HG02678 (cell line): ENCODE measurements around the gene TOB1.

Experiments
- ATAC-seq: cut with Tn5 transposase; IDR thresholded peaks from one replicate; pipeline ENCODE4 v1.9.1; 2021; ENCODE audit warnings: mild to moderate bottlenecking, moderate library complexity; ENCODE audit not compliant: unreplicated experiment

Gene TOB1

DNA sequence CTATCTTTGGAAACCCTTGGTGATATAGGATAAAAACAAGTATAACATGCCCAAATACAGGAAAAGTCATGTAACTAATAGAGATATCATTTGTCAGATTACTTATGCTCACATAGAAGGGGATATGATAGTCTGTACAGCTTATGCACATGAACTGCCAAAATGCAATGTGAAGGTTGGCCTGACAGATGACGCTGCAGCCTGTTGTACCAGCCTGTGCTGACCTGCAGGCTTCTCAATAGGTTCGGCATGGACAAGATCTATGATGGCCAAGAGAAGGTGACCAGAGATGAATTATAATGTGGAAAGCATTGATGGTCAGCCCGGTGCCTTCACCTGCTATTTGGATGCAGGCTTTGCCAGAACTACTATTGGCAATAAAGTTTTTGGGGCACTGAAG is 18.1 kb downstream of the TOB1 start:
- ATAC-seq = no peak

DNA sequence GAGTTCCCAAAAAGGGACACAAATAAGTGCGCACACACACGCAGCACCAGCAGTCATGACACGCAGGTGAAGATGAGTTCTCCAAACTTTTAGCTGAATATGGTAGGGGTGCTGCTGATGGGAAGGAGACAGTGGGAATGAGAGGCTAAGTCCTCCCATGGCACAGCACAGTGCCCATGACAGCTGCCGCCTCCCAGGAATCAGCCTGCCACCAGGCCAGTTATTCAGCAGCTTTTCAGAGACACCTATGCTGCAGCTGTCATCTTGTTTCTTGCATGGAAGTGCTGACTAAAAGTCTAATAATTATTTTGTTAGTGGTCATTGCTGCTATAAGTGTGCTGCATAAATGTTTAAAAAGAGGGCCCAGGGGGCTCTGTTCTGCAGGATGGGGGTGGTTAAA is 18.6 kb downstream of the TOB1 start:
- ATAC-seq = no peak

DNA sequence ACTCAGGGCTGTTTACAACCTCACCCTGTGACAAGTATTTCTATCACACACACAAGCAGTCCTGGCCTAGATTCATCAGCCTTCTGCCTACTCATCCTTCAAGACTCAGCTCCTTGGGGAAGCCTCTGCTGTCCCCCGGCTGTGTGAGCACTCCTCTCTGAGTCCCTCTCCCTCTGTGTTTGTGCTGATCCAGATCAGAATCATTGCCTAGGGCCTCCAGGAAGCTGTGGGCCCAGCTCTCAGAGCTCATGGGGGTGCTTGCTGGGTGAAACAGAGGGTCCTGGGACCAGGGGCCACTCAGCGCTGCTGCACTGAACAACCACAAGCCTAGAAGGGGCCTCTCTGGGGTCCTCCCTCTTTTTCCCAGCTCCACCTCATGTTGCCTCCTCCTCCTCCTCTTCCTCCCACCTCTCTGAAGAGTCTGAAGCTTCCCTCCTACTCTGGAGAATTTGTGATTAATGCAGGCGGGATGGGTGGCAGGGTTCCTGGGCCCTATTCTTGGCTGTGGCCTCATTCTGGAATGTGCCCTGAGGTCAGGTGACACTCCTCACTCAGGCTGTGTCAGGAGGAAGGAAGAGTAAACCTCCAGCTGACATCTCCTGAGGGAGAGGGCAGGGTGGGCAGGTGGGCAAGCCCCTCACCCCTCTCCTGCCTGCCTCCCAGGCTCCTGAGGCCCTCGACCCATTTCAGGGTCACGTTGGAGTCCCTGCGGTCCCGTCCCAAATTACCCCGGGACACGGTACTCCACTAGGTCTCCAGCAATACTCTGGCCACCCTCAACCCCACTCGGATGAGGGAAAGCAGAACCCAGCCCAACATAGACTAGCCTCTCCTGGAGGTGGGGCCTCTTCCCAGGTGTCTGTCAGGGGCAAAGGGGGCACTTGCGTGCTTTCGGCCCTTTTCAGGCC is 20.7 kb downstream of the TOB1 start:
- no peak for ATAC-seq

DNA sequence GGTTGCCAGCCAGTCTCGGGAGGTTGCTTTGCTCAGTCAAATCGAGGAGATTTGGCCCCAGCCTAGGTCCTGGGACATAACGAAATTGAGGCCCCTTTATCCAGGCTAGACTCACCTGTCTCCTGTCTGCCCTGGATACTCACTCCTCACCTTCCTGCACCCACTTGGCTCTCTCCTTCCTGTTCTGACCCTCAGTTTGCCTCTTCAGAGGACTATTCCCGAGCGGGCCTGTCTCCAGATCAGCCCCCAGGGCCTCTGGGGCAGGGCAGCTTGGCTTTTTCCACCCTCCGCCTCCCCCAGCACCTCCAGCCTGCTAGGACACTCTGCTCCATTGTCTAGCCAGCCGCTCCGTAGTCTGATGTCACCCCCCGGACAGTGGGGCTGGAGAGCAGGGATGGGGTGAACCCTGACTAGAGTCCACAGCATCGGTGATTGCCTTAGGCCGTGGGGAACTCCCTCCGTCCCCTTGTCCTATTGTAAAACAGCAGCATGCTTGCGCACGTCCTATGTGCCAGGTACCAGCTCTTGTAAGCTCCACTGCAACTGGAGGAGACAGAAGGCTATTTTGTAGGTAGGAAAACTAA is 21.9 kb downstream of the TOB1 start:
- no peak for ATAC-seq

DNA sequence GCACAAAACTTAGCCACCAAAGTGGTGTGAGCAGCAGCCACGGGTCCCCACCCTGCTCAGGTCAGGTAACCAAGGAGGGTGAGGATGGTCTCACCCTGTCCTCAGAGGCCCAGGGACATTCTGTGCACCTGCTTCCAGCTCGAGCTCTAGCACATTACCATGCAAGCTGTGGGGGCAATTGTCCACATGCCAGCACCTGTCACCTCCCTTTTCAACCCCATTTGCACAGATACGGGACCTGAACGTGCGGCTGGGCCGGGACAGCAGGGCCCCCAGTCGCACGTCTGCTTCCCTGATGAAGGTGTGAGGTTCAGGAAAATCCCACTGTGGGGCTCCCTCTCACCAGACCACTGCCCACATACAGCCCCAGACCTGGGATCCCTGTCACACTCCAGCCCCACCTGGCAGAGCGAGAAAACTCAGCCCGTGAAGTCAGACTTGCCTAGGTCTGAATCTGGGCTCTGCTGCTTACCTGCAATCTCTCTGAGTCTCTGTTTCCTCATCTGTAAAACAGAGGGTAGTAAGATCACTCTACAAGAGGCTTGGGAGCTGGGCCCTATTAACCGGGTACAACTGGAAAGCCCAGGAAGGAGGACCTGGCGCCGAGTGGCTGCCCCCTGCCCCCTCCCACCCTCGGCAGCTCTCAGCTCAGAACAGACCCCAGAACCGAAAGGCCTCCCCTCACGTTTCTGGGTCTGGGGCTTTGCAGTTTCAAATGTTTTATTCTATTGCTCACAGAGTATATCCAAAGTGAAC is 22.8 kb downstream of the TOB1 start:
- ATAC-seq = no peak

DNA sequence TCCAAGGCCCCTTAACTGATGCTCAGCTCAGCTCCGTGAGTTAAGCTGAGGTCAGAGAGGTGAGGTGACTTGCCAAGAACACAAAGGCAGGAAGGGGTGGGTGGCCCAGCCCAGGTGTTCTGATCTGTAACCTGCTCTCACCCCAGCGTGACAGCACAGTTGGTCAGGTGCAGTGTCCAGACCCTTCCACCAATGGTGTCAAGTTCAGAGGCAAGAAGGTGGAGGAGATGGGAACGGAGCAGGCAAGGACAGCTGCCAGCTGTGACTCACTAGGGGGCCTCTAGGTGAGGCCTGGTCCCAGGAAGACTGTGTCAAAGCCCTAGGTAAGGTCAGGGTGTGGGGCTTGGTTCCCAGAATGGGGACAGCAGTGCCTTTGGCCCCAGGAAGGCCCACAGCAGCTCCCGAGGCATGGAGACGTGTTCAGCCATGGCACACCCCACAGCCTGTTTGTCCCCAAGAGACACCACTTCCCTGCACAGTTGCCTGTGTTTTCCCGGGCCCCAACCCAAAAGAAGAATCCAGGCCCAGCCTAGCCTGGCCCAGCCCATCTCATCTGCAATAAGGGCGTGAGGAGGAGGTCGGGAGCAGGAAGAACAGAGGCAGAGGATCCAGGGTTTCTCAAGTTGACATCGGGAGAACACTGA is 23.5 kb downstream of the TOB1 start:
- ATAC-seq = no peak

DNA sequence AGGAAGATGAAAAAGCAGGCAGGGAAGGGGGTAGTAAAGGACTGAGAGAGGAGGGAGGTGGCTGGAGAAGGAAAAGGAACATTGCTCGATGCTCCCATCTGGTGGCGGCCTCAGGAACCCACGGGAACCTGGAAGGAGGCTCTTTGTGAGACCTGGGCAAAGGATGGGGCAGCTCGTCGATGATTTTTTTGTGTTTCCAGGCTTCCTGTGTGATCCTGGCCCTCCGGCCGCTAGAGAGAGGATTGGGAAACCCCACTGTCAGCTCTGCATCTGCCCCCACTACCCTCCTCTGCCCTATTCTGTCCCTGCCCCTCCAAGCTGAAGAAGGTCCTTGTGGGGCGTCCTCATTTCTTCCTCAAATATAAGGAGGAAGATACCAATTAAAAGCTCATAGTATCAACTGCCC is 24.2 kb downstream of the TOB1 start:
- no peak for ATAC-seq

DNA sequence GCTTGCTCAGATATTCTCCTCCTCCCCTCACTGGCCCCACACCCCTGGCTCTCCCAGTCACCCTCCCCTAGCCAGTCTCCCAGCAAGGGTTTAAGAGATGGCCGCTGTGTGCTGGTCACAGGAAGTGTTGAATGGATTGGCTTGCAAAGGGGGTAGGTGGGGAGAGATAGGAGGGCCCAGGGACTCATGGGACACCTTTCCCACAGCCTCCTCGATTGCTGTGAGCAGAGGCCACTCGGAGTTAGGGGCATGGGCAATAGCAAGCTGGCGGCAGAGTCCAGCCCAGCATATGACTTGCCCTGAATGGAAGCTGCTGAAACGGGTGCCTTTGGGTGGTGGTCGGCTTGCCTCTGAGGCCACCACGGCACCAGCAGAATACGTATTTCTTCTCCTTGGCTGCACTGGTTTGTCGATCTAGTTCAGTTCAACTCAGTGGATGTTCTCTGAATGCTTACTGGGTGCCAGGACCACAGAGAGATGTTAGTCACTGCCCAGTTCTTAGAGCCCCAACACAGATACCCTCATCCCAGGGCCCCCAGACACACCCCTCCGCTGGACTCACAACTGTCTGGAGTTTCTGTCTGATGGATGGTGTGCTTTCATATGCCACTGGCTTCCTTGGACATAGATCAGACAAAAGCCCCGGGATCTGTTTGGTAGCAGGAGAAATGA is 24.7 kb downstream of the TOB1 start:
- ATAC-seq = no peak

DNA sequence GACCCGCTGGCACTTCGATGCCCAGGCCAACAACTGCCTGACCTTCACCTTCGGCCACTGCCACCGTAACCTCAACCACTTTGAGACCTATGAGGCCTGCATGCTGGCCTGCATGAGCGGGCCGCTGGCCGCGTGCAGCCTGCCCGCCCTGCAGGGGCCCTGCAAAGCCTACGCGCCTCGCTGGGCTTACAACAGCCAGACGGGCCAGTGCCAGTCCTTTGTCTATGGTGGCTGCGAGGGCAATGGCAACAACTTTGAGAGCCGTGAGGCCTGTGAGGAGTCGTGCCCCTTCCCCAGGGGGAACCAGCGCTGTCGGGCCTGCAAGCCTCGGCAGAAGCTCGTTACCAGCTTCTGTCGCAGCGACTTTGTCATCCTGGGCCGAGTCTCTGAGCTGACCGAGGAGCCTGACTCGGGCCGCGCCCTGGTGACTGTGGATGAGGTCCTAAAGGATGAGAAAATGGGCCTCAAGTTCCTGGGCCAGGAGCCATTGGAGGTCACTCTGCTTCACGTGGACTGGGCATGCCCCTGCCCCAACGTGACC is 25.8 kb downstream of the TOB1 start:
- ATAC-seq = no peak

DNA sequence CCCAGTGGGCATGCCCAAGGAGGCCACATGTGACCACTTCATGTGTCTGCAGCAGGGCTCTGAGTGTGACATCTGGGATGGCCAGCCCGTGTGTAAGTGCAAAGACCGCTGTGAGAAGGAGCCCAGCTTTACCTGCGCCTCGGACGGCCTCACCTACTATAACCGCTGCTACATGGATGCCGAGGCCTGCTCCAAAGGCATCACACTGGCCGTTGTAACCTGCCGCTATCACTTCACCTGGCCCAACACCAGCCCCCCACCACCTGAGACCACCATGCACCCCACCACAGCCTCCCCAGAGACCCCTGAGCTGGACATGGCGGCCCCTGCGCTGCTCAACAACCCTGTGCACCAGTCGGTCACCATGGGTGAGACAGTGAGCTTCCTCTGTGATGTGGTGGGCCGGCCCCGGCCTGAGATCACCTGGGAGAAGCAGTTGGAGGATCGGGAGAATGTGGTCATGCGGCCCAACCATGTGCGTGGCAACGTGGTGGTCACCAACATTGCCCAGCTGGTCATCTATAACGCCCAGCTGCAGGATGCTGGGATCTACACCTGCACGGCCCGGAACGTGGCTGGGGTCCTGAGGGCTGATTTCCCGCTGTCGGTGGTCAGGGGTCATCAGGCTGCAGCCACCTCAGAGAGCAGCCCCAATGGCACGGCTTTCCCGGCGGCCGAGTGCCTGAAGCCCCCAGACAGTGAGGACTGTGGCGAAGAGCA is 26.4 kb downstream of the TOB1 start:
- ATAC-seq = no peak

DNA sequence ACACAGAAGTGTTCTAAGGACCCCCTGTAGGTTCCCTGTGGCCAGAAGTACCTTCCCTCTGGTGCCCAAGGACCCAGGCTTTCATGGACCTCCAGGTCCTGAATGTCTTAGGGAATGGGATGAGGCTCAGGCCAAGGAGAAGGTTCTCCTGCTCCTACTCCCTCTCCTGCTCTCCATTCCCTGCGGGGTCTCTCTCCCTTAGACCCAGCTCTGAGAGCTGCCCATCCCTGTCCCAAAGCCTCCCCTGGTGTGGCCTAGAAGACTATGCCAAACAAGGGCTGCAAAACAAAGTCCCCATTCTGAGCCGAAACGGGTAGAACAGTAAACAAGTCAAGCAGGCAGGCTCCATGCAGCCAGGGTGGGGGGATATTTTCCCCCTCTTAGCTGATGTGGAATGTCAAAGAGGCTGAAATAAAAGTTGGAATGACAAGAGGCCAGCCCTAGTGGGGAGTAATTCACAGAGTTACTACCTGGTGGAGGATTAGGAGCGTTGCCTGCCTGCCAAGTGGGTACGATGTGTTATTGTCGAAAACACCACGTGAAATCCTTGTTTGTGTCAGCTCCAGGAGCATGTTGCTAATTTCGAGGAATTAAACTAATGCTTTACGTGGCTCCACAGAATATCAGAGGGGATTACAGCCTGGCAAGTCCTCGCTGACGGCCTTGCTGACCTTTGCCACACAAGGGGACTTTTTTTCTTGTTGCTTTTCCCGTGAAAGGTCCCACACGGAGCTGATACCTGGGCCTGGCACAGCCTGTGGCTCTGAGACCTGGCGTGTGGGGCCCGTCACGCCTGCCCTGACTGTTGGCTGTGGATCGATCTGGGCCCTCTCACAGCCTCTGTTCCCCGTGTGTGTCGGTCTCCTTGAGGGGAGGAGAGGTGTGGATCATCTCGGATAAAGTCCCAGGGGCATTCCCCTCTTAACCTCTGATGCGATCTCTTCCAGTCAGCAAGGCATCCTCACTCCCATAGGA is 27.9 kb downstream of the TOB1 start:
- ATAC-seq = no peak

DNA sequence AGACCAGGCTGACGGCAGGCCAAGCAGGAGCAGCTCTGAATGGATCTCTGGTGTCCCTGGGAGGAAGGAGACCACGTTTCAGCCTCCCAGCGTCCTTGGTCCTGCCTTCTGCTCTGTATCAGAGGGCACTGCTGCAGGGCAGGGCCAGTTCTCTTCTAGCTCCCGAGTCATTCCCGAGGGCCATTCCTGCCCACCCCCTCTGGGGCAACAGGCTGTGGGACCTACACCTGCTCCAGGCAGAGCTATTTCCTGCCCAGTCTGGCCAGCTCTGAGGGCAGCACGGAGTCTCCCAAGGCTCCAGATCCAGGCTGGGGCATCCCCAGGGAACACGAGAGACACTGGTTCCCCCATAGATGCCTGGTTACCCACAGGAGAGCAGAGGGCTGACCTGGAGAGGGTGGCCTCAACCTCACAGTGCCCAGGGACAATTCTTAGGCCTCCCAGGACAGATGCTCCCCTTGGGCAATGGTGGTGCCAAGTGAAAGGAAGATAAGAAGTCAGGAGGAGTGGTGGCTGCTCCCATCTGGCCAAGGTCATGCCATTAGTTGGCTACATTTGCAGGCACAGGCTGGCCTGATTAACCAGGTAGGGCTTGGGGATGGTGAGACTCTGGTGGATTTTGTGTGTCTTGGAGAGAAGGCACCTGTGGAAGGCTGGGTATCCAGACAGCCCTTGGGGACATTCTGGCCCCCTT is 28.7 kb downstream of the TOB1 start:
- no peak for ATAC-seq

DNA sequence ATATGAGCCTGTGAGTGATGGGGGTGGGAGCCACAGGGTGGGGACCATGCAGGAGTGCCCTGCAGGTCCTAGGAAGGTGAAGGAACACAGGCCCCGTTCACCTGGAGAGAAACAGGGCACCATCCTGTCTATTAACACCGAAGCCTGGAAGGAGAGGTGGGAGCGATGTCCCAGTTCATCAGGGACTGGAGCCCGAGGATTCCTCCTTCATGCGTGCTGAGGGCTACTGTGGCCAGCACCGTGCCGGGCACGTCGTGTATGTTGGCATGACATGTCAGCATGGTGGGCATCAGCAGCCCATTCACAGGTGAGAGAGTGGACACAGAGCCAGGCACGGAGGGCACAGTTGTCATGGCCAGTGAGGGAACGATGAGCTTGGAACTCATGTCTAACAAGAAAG is 29.3 kb downstream of the TOB1 start:
- ATAC-seq = no peak

DNA sequence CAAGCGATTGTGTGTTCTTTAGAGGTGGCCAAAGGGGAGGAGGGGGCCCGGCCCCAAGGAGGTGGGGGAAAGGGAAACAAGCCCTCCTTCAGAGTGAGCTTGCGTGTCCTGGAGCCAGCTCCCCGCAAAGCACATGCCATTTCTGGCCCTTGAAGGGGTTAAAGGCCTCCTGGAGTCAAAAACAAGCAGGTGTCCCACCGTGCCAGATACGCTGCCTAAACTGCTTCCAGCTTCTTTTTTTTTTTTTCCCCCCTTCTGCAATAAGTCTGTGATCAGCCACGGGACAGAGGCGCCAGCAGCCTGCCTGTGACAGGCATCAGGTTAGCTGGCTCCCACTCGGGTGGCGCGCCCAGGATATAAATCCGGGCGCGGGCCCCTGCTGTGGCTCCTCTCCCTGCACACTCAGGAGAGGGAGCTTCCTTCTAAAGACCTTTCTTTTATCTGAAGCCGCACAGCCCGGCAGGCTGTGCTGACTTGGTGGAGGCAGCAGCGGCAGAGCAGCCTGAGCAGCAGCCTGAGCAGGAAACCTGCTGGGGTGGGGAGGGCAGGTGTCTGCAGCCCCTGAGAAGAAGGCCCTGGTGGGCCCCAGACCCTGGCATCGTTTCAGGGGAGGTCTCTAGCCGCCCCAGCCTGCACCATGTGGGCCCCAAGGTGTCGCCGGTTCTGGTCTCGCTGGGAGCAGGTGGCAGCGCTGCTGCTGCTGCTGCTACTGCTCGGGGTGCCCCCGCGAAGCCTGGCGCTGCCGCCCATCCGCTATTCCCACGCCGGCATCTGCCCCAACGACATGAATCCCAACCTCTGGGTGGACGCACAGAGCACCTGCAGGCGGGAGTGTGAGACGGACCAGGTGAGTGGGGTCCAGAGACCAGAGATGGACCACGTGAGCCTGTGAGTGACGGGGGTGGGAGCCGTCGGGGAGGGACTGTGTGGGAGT is 30.6 kb downstream of the TOB1 start, which contains the start of gene WFIKKN2:
Gene WFIKKN2, plus strand, starts transcription at position 286 of the 934 bp plus-strand sequence. Its CDS starts 352 bp downstream, at position 638.
- ATAC-seq = no peak

DNA sequence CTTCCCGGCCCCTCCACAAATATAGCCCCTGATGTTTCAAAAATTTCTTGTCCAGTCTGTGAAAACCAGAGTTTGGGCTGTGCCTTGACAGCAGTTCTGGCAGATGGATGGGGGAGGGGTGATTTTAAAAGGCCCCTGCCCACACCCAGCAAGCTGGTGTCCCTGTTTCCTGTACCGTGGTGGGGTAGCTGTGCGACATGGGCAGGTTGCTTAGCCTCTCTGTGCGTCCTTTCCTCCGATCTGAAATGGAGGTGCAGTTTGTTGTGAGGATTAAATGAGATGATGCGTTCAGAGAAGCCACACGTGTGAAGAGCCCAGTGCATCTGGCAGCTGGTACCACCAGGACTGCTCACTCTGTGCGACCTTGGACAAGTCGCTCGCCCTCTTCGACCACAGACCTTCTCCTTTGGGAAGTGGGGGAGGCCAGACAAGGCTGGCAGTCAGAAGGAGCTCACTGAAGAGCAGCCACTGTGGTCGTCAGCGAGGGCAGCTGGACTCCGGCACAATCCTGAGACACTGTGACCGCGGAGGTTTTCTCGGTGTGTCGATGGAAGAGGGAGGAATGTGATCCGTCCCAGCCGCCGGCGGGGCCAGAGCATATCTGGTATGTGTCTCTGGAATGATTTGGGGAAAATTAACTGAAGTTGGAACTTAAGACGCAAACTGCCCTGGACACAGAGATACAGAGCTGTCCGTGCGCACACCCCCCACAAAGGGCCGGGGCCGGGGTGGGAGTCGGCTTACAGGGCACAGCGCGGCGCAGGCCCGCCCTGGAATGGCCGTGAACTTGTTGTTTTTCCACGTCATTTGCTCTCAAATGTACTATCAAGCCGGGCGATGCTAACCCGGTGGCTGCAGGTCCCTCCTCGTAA is 31.5 kb downstream of the TOB1 start:
- ATAC-seq = no peak
